NB4 (cell line): Measurements from ENCODE around the gene MAP3K12.

Experiments used
- DNase-seq: peaks from one replicate; pipeline ENCODE4 v3.0.0; 2010; ENCODE audit warnings: low read depth
- H3K4me3 ChIP-seq: one replicate; pipeline ENCODE4 v1.5.1; 2011; ENCODE audit warnings: mild to moderate bottlenecking, low read depth, low read length, moderate library complexity
- MAX ChIP-seq: IDR thresholded peaks from 2 replicates; pipeline ENCODE4 v1.6.1; 2011; ENCODE audit warnings: low read depth, low read length
- MYC ChIP-seq: IDR thresholded peaks from 2 replicates; pipeline ENCODE4 v1.6.1; 2011; ENCODE audit warnings: low read depth, low read length
- POLR2A ChIP-seq: IDR thresholded peaks from 2 replicates; pipeline ENCODE4 v1.6.1; 2011; ENCODE audit warnings: mild to moderate bottlenecking; ENCODE audit not compliant: insufficient read length; ENCODE audit errors: extremely low read depth
- TF ChIP-seq, protein P1 (sequence below): IDR thresholded peaks from one replicate; pipeline ENCODE4 v1.5.1; 2012; ENCODE audit warnings: low read depth, low read length

The MAP3K12 gene

GRCh38 chr12:53459097-53459496 lies 40.2 kb downstream of the MAP3K12 start:
- DNase-seq: no peak
- H3K4me3 ChIP-seq: no peak overlapping the region
- TF ChIP-seq, protein P1, sequence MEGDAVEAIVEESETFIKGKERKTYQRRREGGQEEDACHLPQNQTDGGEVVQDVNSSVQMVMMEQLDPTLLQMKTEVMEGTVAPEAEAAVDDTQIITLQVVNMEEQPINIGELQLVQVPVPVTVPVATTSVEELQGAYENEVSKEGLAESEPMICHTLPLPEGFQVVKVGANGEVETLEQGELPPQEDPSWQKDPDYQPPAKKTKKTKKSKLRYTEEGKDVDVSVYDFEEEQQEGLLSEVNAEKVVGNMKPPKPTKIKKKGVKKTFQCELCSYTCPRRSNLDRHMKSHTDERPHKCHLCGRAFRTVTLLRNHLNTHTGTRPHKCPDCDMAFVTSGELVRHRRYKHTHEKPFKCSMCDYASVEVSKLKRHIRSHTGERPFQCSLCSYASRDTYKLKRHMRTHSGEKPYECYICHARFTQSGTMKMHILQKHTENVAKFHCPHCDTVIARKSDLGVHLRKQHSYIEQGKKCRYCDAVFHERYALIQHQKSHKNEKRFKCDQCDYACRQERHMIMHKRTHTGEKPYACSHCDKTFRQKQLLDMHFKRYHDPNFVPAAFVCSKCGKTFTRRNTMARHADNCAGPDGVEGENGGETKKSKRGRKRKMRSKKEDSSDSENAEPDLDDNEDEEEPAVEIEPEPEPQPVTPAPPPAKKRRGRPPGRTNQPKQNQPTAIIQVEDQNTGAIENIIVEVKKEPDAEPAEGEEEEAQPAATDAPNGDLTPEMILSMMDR: no peak
- TF ChIP-seq POLR2A (no peak), MYC (no peak), MAX (no peak)

DNA sequence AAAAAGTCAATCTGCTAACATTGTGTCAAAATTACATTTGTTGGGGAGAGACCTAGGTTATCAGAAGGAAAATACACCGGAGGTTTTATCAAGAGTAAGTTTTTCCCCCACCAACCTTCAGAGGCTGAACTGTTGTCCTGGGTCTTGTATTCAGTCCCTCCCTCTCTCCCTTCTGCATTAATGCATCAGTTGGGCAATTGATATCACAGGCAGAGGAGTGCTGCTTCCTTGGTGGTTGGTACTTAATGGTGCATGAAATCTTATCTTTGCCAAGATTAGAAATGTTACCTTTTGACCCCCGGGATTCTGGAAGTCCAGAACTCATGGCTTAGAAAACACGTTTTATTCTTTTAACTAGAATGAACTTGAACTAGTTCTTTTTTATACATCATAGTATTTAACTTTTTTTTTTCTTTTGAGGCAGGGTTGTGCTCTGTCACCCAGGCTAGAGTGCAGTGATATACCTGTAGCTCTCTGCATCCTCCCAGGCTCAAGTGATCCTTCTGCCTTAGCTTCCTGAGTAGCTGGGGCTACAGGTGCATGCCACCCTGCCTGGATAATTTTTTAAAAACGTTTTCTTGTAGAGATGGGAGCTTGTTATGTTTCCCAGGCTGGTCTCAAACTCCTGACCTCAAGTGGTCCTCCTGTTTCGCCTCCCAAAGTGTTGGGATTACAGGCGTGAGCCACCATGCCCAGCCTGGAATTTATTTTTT lies 42.4 kb downstream of the MAP3K12 start:
- H3K4me3 ChIP-seq: no peak overlapping the region
- DNase-seq: no peak
- TF ChIP-seq MYC (no peak), MAX (no peak), POLR2A (no peak)
- TF ChIP-seq, protein P1: no peak

- DNase-seq: no peak
- no peak for TF ChIP-seq MYC
- TF ChIP-seq MAX: no peak
- TF ChIP-seq, protein P1: no peak
- peak overlapping the region; percentile 85 for H3K4me3 ChIP-seq
Measured at GRCh38 chr12:53454707-53455106, 44.6 kb downstream of the MAP3K12 start.

GRCh38 chr12:53453953-53454640 lies 45.2 kb downstream of the MAP3K12 start:
- no peak for DNase-seq
- TF ChIP-seq MAX: no peak
- no peak for TF ChIP-seq POLR2A
- no peak for TF ChIP-seq MYC
- TF ChIP-seq, protein P1: no peak
- H3K4me3 ChIP-seq: peak overlapping the region; percentile 85

GRCh38 chr12:53452159-53453077 lies 46.8 kb downstream of the MAP3K12 start:
- H3K4me3 ChIP-seq: peak overlapping the region; percentile 85
- DNase-seq: peak; percentile 94
- no peak for TF ChIP-seq POLR2A
- TF ChIP-seq, protein P1: peak; percentile 25
- TF ChIP-seq MYC: no peak
